Transverse colon (tissue), 4 donors: ENCODE data around the gene TNFRSF12A.

Source experiments
- EP300 ChIP-seq: sonication (generic); formaldehyde crosslinking; IDR thresholded peaks from one replicate; pipeline ENCODE4 v1.6.1; 2017; ENCODE audit warnings: antibody characterized with exemption, low read depth
- POLR2A ChIP-seq: fragments of 450-650 bp; IDR thresholded peaks from one replicate; pipeline ENCODE4 v1.6.1; 2016; ENCODE audit warnings: antibody characterized with exemption, mild to moderate bottlenecking, moderate library complexity
- POLR2AphosphoS5 ChIP-seq, 3 donors: sonication (generic); formaldehyde crosslinking; IDR thresholded peaks; one replicate each; pipeline ENCODE4 v1.6.1; 2016; ENCODE audit warnings: antibody characterized with exemption in 3 of 3
- TF ChIP-seq, protein P1 (sequence below), 5 experiments: fragments of 200-600 bp in 3 of 5; fragments of 450-650 bp in 2 of 5; sonication (generic) in 3 of 5; IDR thresholded peaks; 1 replicate in 2 of 5; 2 replicates in 3 of 5; pipeline ENCODE4 v1.5.1; 2016 to 2017; ENCODE audit warnings: antibody characterized with exemption in 5 of 5, inconsistent platforms in 3 of 5, mild to moderate bottlenecking in 2 of 5, moderate library complexity in 1 of 5

DNA sequence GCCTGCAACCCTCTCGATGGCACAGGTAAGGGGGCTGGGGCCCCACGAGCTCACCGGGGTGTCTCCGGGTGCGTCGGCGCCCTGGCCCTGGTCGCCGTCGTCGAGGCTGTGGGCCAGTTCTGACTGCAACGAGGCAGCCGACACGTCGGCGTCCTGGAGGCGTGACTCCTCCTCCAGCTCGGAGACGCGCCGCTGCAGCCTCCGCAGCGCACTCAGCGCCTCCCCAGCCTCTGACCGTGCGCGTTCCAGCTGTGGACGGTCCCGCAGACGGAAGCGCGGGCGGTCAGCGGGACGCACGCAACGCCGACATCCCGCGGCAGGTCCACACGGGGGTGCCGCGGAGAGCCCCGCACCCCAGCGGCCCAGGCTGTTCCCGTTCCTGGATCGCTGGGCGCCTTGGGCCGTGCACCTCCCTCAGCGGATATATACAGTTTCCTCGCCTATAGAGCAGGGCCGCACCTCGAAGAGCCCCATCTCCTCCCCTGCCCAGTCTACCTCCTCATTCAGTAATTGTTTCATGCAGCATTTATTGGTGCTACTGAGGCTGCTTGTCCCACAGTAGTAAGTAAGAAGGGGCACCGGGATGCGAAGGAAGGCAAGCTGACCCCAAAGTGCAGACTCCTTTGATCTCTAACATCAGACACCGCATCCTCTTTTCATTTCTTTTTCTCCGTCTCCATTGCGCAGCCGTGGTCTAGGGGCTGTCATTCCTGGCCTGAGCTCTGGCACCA, 9.5 kb downstream of the TNFRSF12A start:
- TF ChIP-seq, protein P1, sequence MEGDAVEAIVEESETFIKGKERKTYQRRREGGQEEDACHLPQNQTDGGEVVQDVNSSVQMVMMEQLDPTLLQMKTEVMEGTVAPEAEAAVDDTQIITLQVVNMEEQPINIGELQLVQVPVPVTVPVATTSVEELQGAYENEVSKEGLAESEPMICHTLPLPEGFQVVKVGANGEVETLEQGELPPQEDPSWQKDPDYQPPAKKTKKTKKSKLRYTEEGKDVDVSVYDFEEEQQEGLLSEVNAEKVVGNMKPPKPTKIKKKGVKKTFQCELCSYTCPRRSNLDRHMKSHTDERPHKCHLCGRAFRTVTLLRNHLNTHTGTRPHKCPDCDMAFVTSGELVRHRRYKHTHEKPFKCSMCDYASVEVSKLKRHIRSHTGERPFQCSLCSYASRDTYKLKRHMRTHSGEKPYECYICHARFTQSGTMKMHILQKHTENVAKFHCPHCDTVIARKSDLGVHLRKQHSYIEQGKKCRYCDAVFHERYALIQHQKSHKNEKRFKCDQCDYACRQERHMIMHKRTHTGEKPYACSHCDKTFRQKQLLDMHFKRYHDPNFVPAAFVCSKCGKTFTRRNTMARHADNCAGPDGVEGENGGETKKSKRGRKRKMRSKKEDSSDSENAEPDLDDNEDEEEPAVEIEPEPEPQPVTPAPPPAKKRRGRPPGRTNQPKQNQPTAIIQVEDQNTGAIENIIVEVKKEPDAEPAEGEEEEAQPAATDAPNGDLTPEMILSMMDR (IDR thresholded peaks at IDR 0.05): no peak
- TF ChIP-seq POLR2A: no peak
- TF ChIP-seq POLR2AphosphoS5 (IDR thresholded peaks at IDR 0.05): no peak
- no peak for TF ChIP-seq EP300
